Skin epidermis (tissue), 12 donors: ENCODE measurements around the gene TENT5A.

ENCODE experiments used
- H3K27ac ChIP-seq, 21 experiments: fragments of 200-600 bp; sonication (generic) in 11 of 21; one replicate each; pipeline ENCODE4 v1.5.0; 2020; ENCODE audit warnings: mild to moderate bottlenecking in 3 of 21, inconsistent platforms in 2 of 21, moderate library complexity in 2 of 21
- H3K4me3 ChIP-seq, 7 experiments: fragments of 200-600 bp; sonication (generic) in 2 of 7; one replicate each; pipeline ENCODE4 v1.5.0; 2020; ENCODE audit warnings: inconsistent platforms in 2 of 7, mild to moderate bottlenecking in 2 of 7, moderate library complexity in 1 of 7

Gene TENT5A

DNA sequence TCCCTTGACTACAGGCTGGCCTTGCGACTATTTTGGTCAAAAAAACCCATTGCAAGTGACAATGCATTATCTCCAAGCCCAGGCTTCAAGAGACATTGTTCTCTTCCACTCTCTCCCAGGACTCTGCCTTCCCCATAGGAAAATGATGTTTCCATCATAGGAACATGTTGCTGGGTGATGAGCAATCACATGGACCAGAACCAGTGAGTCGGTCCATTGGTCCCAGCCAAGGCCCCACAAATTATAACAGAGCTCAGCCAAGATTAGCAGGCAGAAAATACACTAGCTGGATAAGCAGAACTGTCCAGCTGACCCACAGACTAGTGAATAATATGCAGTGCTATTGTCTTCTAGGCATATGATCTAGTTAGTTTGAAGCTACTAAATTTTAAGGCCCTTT lies 27.4 kb downstream of the TENT5A start:
- Histone ChIP-seq H3K27ac (no peak overlapping the region), H3K4me3 (no peak overlapping the region)

DNA sequence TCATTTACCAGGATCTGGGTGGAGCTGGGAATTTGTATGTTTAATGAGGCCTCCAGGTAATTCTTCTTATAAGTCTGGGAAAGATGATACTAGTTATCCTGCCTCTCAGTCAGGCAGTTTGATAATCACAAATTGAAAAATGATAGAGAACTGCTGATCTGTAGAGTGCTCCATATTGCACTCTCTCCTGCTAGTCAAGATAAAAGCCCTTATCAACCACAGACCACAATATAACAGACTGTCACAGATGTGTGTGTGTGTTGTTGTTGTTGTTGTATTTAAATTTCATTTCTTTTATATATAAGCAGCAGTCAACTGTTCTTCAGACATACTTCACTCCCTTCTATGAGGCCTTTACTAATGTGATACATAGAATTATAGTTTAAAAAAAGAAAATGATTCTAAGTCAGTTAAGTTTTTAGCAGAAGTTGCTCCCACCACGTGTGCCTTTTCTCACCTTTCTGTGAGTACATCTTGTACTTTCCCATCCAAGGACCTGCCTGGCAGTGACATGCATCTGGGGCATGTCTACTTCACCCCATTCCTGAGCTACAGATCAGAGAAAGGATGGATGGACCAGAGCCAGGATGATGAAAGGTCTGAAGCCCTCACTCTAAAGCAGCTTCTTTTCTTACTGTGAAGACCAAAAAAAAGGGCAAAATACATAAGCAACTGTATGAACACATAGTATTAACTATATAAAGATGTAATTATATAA lies 29.8 kb downstream of the TENT5A start:
- Histone ChIP-seq H3K4me3 (no peak overlapping the region), H3K27ac (no peak overlapping the region)

DNA sequence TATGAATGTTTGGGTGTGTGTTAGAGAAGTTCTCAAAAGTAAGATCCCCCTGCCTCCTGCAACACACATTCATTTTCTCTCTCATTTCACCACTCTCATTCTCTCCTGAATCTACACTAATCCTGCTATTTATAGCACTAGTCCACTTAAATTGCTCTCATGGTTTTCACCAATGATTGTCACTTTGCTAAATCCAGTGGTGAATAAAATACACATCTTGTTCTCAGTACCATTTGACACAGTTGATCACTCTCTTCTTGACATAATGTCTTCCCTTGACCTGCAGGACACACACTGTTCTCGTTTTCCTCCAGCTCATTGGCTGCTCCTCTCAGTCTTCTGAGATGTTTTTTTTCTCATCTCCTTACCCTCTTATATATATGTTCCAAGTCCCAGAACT lies 32.1 kb downstream of the TENT5A start:
- no peak overlapping the region for H3K27ac ChIP-seq
- no peak overlapping the region for H3K4me3 ChIP-seq

DNA sequence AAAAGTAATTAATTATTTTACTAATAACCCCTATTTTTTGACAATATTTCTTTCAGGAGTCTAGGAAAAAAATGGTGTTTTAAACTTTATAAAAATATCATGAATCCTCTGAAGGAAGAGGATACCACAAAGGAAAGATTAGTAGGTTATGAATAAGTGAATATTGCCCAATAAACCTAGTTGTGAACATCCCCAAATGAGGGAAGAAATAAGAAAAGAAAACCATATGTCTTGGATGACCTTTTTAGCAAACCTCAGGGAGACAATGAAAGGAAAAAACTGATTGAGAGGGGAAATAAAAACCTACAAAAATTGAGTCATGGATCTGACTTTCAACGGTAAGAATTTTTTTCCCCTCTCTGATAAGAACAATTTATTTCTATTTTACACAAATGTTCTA lies 34.4 kb downstream of the TENT5A start:
- Histone ChIP-seq H3K4me3 (no peak overlapping the region), H3K27ac (no peak overlapping the region)

DNA sequence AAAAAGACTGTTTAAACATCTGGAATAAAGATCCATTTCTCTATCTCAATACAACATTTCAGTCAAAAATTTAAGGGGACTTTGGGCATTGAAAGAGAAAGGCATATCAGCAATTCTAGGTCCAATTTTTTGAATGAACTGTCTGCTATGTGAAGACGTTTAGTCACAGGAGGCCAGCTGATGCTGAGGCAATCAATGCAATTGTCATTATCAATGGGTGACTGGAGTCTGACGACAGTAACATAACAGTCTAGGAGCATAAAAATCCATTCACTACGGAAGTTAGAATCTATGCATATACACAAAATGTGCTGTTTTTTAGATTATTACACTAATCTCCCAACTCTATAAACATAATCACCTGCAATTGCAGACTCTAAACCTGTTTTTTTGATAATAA lies 37.8 kb downstream of the TENT5A start:
- no peak overlapping the region for H3K4me3 ChIP-seq
- H3K27ac ChIP-seq: no peak overlapping the region

DNA sequence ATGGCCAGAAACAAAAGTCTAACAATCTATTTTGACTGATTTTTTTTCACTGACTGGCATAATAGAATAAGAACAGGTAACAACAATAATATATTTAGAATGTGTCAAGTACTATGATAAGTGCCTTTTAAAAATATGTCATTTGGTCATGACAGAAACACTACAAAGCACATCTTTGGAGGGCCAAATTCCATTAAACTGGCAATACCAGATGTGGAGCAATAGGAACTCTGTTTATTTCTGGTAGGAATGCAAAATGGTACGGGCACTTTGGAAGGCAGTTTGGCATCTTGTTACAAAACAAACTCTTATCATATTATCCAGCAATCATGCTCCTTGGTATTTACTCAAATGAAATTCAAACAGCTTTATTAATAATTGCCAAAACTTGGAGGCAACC lies 39.3 kb downstream of the TENT5A start:
- Histone ChIP-seq H3K27ac (no peak overlapping the region), H3K4me3 (no peak overlapping the region)

DNA sequence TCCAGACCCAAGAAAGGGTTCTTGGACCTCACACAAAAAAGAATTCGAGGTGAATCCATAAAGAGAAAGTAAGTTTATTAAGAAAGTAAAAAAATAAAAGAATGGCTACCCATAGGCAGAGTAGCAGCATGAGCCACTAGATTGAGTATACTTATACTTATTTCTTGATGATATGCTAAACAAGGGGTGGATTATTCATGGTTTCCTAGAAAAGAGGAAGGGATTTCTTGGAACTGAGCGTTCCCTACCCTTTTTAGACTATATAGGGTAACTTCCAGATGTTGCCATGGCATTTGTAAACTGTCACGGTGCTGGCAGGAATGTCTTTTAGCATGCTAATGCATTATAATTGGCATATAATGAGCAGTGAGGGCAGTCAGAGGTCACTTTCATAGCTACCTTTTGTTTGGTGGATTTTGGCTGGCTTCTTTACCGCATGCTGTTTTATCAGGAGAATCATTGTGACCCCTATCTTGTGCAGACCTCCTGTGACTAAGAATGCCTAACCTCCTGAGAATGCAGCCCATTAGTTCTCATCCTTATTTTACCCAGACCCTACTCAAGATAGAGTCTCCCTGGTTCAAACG lies 44.3 kb downstream of the TENT5A start:
- no peak overlapping the region for H3K27ac ChIP-seq
- no peak overlapping the region for H3K4me3 ChIP-seq

DNA sequence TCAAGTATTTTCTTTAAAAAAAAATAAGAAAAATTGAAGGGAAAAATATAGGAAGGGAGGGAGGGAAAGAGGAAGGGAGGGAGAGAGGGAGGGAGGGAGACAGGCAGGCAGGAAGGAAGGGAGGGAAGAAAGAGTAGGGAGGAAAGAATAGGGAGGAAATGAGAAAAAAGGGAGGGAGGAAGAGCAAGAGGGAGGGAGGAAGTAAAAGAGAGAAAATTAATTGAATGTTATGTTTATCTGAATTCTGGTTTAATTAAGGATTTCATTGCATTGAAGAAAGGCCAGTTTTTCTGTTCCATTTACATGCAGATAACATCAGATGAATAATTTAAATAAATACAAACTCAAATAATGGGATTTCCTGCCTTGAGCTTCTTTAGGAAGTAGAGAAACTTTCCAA lies 47.8 kb downstream of the TENT5A start:
- Histone ChIP-seq H3K27ac (no peak overlapping the region), H3K4me3 (no peak overlapping the region)

DNA sequence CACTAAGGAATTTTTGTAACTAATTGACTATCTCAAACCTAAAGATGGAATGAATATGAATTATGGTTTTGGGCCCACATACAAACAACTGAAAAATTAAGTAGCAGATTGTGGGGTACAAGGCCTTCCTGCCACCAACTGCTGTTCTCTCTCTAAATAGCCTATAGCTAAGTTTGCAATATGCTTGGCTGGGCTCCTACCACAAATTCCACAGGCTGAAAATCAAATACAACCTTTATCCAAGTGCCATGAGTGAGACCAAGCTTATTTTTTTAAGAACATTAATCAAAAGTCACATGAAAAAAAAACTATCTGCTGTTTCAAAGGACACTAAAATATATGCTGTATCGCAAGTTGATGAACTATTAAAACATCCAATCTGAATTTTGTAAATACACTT lies 52.1 kb downstream of the TENT5A start:
- H3K27ac ChIP-seq: no peak overlapping the region
- no peak overlapping the region for H3K4me3 ChIP-seq

DNA sequence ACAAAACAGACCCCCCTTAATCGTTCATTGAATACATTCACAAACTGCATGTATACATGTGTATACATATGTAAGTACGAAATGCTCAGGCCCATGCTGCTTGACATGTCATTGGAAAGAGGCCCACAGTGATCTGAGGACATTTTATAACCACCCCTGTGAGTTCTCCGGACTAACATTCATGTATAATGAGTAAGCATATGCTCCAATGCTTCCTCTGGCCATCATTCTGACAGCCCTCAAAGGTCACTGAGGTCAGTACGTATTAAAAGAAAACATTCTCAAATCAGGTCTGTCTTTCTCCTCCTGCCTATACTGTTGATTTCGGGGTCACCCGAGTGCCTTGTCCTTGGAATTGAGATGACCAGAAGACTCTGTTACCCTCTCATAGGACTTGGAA lies 54.9 kb downstream of the TENT5A start:
- Histone ChIP-seq H3K4me3 (no peak overlapping the region), H3K27ac (no peak overlapping the region)

DNA sequence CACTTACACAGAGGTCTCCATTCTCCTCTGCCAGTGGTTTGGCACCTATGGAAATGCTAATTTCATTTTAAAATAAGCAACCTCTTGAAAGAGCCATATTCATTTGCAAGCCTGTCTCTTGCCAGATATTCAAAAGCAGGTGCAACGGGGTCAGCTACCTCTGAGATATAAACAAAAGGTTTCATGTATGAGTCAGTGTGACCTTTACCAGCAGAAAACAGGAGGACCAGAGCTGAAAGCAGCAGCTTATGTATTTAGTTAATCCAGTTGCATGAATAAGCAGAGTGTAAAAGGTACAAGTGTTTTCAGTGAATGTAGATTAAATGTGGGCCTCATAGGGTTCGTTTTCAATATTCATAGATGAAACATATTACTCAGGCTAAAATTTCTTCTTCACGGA lies 56.0 kb downstream of the TENT5A start:
- Histone ChIP-seq H3K4me3 (no peak overlapping the region), H3K27ac (no peak overlapping the region)
